ENCODE data around the gene KDSR.

KDSR gene

DNA sequence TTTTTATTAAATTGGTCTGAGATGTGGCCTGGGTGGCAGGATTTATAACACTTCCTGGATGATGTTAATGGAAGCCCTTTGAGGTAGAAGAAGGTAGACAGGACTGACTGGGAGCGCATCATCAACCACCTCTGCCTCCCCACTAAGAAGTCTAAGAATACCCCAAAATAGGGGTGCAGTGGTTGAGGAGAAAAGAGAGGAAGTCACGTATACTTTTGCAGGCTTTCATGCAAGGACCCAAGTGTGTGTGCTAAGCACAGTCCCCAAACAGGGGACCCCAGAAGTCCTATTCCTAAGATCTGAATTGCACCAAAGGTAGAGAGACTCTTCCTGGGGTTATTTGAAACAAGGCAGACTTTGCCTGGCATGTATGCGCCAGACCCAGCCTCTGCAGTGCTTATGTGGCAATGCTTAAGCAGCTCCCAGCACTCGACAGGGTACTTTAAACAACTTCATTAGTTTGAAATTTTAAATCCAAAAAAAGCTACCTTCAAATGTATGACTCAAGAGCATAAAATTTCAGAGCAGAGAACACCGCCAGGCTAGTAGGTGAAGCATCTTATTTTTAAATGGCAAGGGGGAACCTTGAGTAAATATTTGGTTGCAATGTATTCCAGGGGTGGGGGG lies 82.7 kb downstream of the KDSR start:
- FAIRE-seq = no peak
- DNase-seq (ENCODE audit: insufficient read length, low spot score) = no peak
- TF ChIP-seq, protein P1, sequence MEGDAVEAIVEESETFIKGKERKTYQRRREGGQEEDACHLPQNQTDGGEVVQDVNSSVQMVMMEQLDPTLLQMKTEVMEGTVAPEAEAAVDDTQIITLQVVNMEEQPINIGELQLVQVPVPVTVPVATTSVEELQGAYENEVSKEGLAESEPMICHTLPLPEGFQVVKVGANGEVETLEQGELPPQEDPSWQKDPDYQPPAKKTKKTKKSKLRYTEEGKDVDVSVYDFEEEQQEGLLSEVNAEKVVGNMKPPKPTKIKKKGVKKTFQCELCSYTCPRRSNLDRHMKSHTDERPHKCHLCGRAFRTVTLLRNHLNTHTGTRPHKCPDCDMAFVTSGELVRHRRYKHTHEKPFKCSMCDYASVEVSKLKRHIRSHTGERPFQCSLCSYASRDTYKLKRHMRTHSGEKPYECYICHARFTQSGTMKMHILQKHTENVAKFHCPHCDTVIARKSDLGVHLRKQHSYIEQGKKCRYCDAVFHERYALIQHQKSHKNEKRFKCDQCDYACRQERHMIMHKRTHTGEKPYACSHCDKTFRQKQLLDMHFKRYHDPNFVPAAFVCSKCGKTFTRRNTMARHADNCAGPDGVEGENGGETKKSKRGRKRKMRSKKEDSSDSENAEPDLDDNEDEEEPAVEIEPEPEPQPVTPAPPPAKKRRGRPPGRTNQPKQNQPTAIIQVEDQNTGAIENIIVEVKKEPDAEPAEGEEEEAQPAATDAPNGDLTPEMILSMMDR (IDR thresholded peaks at IDR 0.05; ENCODE audit: insufficient read depth, missing control alignments) = no peak

- FAIRE-seq (peak; percentile 93), DNase-seq (ENCODE audit: insufficient read length, low spot score) (no peak)
- TF ChIP-seq, protein P1 (IDR thresholded peaks at IDR 0.05; ENCODE audit: insufficient read depth, missing control alignments) = no peak
Measured at GRCh38 chr18:63283305-63284094, 83.5 kb downstream of the KDSR start.

- no peak for DNase-seq (ENCODE audit: insufficient read length, low spot score)
- TF ChIP-seq, protein P1 (IDR thresholded peaks at IDR 0.05; ENCODE audit: insufficient read depth, missing control alignments) = no peak
- FAIRE-seq = peak; percentile 56
Measured at GRCh38 chr18:63282793-63283192, 84.2 kb downstream of the KDSR start.

Measured in D721Med (cell line).